ENCODE measurements around the gene TSC22D2. TPM values are rescaled to one million over a fixed set of nuclear protein-coding genes. Genes with fewer than 3 reads are reported as not detected.

TSC22D2 gene
- total RNA-seq, 1 donor from 2014 or later, result 116 TPM

DNA sequence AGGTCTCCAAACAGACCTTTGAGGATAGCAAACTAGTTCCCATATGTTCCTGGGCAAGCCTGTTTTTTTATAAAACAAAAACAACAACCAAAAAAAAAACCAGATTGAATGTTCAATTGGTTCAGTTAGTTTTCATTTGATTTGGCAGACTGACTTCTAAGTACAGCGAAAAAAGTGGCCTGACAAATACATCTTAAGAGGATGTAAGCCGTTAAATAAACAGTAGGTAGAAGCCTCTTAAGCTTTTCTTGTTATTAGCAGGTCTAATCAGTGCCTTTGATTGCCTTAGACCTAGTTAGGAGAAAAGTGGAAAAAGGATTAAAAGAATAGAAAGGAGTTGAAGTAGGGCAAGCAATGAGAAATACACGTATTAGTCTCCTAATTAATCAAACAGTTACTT is 13.2 kb downstream of the TSC22D2 start:
- Histone ChIP-seq H3K36me3 (ENCODE audit: insufficient read depth, low read length) (peaks cover 5% of the 10 kb centered on the region), H4K20me1 (ENCODE audit: insufficient read depth, low read length) (peaks cover 88% of the 10 kb centered on the region), H3K9ac (ENCODE audit: low read length) (no peak overlapping the region), H3K4me1 (ENCODE audit: insufficient read depth, low read length) (peaks cover 19% of the 10 kb centered on the region), H3K4me2 (ENCODE audit: low read length) (peak overlapping the region; percentile 6), H3K79me2 (ENCODE audit: insufficient read depth, low read length) (peaks cover 100% of the 10 kb centered on the region), H3K27ac (ENCODE audit: low read depth, low read length) (no peak overlapping the region), H3K27me3 (ENCODE audit: insufficient read depth, low read length) (no peaks in the 10 kb centered on the region), H2AFZ (ENCODE audit: low read depth, low read length) (no peak overlapping the region), H3K9me3 (ENCODE audit: insufficient read depth, low read depth, low read length) (no peaks in the 10 kb centered on the region), H3K4me3 (ENCODE audit: insufficient read depth, low read depth, low read length) (no peak overlapping the region)
- DNase-seq (ENCODE audit: low read depth) (no peak), FAIRE-seq (no peak)
- Mint-ChIP-seq H3K27me3 (ENCODE audit: low read depth, unreplicated experiment) (no peaks in the 10 kb centered on the region), H3K27ac (ENCODE audit: unreplicated experiment) (no peak overlapping the region), H3K36me3 (ENCODE audit: low read depth, unreplicated experiment) (peaks cover 8% of the 10 kb centered on the region), H3K4me1 (ENCODE audit: low read depth, unreplicated experiment) (peaks cover 52% of the 10 kb centered on the region), H3K4me3 (ENCODE audit: unreplicated experiment) (peak overlapping the region; percentile 82), H3K9me3 (ENCODE audit: unreplicated experiment) (no peaks in the 10 kb centered on the region)
- TF ChIP-seq, protein P1, sequence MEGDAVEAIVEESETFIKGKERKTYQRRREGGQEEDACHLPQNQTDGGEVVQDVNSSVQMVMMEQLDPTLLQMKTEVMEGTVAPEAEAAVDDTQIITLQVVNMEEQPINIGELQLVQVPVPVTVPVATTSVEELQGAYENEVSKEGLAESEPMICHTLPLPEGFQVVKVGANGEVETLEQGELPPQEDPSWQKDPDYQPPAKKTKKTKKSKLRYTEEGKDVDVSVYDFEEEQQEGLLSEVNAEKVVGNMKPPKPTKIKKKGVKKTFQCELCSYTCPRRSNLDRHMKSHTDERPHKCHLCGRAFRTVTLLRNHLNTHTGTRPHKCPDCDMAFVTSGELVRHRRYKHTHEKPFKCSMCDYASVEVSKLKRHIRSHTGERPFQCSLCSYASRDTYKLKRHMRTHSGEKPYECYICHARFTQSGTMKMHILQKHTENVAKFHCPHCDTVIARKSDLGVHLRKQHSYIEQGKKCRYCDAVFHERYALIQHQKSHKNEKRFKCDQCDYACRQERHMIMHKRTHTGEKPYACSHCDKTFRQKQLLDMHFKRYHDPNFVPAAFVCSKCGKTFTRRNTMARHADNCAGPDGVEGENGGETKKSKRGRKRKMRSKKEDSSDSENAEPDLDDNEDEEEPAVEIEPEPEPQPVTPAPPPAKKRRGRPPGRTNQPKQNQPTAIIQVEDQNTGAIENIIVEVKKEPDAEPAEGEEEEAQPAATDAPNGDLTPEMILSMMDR (IDR thresholded peaks at IDR 0.05; ENCODE audit: insufficient read depth, low read depth, low read length), result no peak
- TF ChIP-seq EZH2 (IDR thresholded peaks at IDR 0.05; ENCODE audit: insufficient read depth, low read length), result no peak

- H3K27ac Mint-ChIP-seq (ENCODE audit: unreplicated experiment), result peak overlapping the region; percentile 85
- H3K27ac ChIP-seq (ENCODE audit: low read depth, low read length), result no peak overlapping the region
Observed at GRCh38 chr3:150421799-150422548, 13.9 kb downstream of the TSC22D2 start.

More at GRCh38 chr3:150421799-150422548, 13.9 kb downstream of the TSC22D2 start:
- H4K20me1 ChIP-seq (ENCODE audit: insufficient read depth, low read length), result peaks cover 87% of the 10 kb centered on the region
- H3K79me2 ChIP-seq (ENCODE audit: insufficient read depth, low read length), result peaks cover 100% of the 10 kb centered on the region
- no peaks in the 10 kb centered on the region for H3K27me3 Mint-ChIP-seq (ENCODE audit: low read depth, unreplicated experiment)
- no peaks in the 10 kb centered on the region for H3K9me3 ChIP-seq (ENCODE audit: insufficient read depth, low read depth, low read length)
- no peak for TF ChIP-seq EZH2 (IDR thresholded peaks at IDR 0.05; ENCODE audit: insufficient read depth, low read length)
- TF ChIP-seq, protein P1 (IDR thresholded peaks at IDR 0.05; ENCODE audit: insufficient read depth, low read depth, low read length), result no peak
- H3K4me3 Mint-ChIP-seq (ENCODE audit: unreplicated experiment), result peak overlapping the region; percentile 82
- no peak overlapping the region for H2AFZ ChIP-seq (ENCODE audit: low read depth, low read length)
- H3K4me1 ChIP-seq (ENCODE audit: insufficient read depth, low read length), result peaks cover 19% of the 10 kb centered on the region
- H3K4me1 Mint-ChIP-seq (ENCODE audit: low read depth, unreplicated experiment), result peaks cover 54% of the 10 kb centered on the region
- H3K4me2 ChIP-seq (ENCODE audit: low read length), result peak overlapping the region; percentile 19
- no peaks in the 10 kb centered on the region for H3K9me3 Mint-ChIP-seq (ENCODE audit: unreplicated experiment)
- peak; percentile 9 for FAIRE-seq
- peak; percentile 60 for DNase-seq (ENCODE audit: low read depth)
- no peak overlapping the region for H3K9ac ChIP-seq (ENCODE audit: low read length)
- peaks cover 8% of the 10 kb centered on the region for H3K36me3 Mint-ChIP-seq (ENCODE audit: low read depth, unreplicated experiment)
- peaks cover 8% of the 10 kb centered on the region for H3K36me3 ChIP-seq (ENCODE audit: insufficient read depth, low read length)
- H3K27me3 ChIP-seq (ENCODE audit: insufficient read depth, low read length), result no peaks in the 10 kb centered on the region
- H3K4me3 ChIP-seq (ENCODE audit: insufficient read depth, low read depth, low read length), result no peak overlapping the region
